ENCODE results near the gene HECTD4.

DNA sequence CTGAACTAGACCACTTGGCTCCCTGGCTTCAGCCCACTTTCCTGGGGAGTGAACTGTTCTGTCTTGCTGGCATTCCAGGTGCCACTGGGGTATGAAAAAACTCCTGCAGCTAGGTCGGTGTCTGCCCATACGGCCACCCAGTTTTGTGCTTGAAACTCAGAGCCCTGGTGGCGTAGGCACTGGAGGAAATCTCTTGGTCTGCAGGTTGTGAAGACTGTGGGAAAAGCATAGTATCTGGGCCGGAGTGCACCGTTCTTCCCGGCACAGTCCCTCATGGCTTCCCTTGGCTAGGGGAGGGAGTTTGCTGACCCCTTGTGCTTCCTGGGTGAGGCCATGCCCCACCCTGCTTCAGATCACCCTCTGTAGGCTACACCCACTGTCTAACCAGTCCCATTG is 223.1 kb downstream of the HECTD4 start:
- TF ChIP-seq, protein P1, sequence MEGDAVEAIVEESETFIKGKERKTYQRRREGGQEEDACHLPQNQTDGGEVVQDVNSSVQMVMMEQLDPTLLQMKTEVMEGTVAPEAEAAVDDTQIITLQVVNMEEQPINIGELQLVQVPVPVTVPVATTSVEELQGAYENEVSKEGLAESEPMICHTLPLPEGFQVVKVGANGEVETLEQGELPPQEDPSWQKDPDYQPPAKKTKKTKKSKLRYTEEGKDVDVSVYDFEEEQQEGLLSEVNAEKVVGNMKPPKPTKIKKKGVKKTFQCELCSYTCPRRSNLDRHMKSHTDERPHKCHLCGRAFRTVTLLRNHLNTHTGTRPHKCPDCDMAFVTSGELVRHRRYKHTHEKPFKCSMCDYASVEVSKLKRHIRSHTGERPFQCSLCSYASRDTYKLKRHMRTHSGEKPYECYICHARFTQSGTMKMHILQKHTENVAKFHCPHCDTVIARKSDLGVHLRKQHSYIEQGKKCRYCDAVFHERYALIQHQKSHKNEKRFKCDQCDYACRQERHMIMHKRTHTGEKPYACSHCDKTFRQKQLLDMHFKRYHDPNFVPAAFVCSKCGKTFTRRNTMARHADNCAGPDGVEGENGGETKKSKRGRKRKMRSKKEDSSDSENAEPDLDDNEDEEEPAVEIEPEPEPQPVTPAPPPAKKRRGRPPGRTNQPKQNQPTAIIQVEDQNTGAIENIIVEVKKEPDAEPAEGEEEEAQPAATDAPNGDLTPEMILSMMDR (conservative IDR thresholded peaks at IDR 0.05; ENCODE audit: low read length), result no peak
- no peak for TF ChIP-seq EZH2phosphoT487 (IDR thresholded peaks at IDR 0.05; ENCODE audit: borderline replicate concordance, low read depth, low read length)
